ENCODE data around the gene FBXO4.

FBXO4 gene

GRCh38 chr5:41924872-41925554 is at the start of gene FBXO4:
TSS of gene FBXO4 (plus strand) at chr5:41925281. CDS start at chr5:41925310, 29 bp downstream.
- no peak for TF ChIP-seq JUND (IDR thresholded peaks at IDR 0.05; ENCODE audit: low read depth)
- in situ Hi-C loops (cut with HindIII; ENCODE audit: low pct_unique_long_range_greater_than_20kb, low sequenced_read_pairs): no loop called here
- DNase-seq (ENCODE audit: low read depth in 1 of 2, low spot score in 1 of 2): peak; percentile 69 to 85

- peak in 1 of 2 experiments; percentile 30 for DNase-seq (ENCODE audit: low read depth in 1 of 2, low spot score in 1 of 2)
- no peak for TF ChIP-seq JUND (IDR thresholded peaks at IDR 0.05; ENCODE audit: low read depth)
- in situ Hi-C loops (cut with HindIII; ENCODE audit: low pct_unique_long_range_greater_than_20kb, low sequenced_read_pairs): no loop called here
These were observed 48.4 kb upstream of the FBXO4 start for GRCh38 chr5:41876678-41877077.

GRCh38 chr5:41877408-41877807 is 47.7 kb upstream of the FBXO4 start:
- in situ Hi-C loops (cut with HindIII; ENCODE audit: low pct_unique_long_range_greater_than_20kb, low sequenced_read_pairs): no loop called here
- TF ChIP-seq JUND (IDR thresholded peaks at IDR 0.05; ENCODE audit: low read depth): no peak
- DNase-seq (ENCODE audit: low read depth in 1 of 2, low spot score in 1 of 2): no peak

- no peak for TF ChIP-seq JUND (IDR thresholded peaks at IDR 0.05; ENCODE audit: low read depth)
- in situ Hi-C loops (cut with HindIII; ENCODE audit: low pct_unique_long_range_greater_than_20kb, low sequenced_read_pairs): no loop called here
- DNase-seq (ENCODE audit: low read depth in 1 of 2, low spot score in 1 of 2): no peak
These were observed 46.9 kb upstream of the FBXO4 start for GRCh38 chr5:41878173-41878572.

GRCh38 chr5:41878643-41879478 is 46.2 kb upstream of the FBXO4 start:
- no peak for TF ChIP-seq JUND (IDR thresholded peaks at IDR 0.05; ENCODE audit: low read depth)
- no peak for DNase-seq (ENCODE audit: low read depth in 1 of 2, low spot score in 1 of 2)
- in situ Hi-C loops (cut with HindIII; ENCODE audit: low pct_unique_long_range_greater_than_20kb, low sequenced_read_pairs): no loop called here

GRCh38 chr5:41882765-41883164 is 42.3 kb upstream of the FBXO4 start:
- no peak for TF ChIP-seq JUND (IDR thresholded peaks at IDR 0.05; ENCODE audit: low read depth)
- DNase-seq (ENCODE audit: low read depth in 1 of 2, low spot score in 1 of 2): no peak
- in situ Hi-C loops (cut with HindIII; ENCODE audit: low pct_unique_long_range_greater_than_20kb, low sequenced_read_pairs): no loop called here

- in situ Hi-C loops (cut with HindIII; ENCODE audit: low pct_unique_long_range_greater_than_20kb, low sequenced_read_pairs): no loop called here
- no peak for TF ChIP-seq JUND (IDR thresholded peaks at IDR 0.05; ENCODE audit: low read depth)
- DNase-seq (ENCODE audit: low read depth in 1 of 2, low spot score in 1 of 2): no peak
These were observed 41.8 kb upstream of the FBXO4 start for GRCh38 chr5:41883243-41883642.

- no peak for DNase-seq (ENCODE audit: low read depth in 1 of 2, low spot score in 1 of 2)
- TF ChIP-seq JUND (IDR thresholded peaks at IDR 0.05; ENCODE audit: low read depth): no peak
- in situ Hi-C loops (cut with HindIII; ENCODE audit: low pct_unique_long_range_greater_than_20kb, low sequenced_read_pairs): no loop called here
These were observed 41.1 kb upstream of the FBXO4 start for GRCh38 chr5:41883936-41884335.

- in situ Hi-C loops (cut with HindIII; ENCODE audit: low pct_unique_long_range_greater_than_20kb, low sequenced_read_pairs): no loop called here
These were observed 39.8 kb upstream of the FBXO4 start for GRCh38 chr5:41885286-41885685.

GRCh38 chr5:41891066-41891707 is 33.9 kb upstream of the FBXO4 start:
- in situ Hi-C loops (cut with HindIII; ENCODE audit: low pct_unique_long_range_greater_than_20kb, low sequenced_read_pairs): no loop called here
- TF ChIP-seq JUND (IDR thresholded peaks at IDR 0.05; ENCODE audit: low read depth): no peak
- DNase-seq (ENCODE audit: low read depth in 1 of 2, low spot score in 1 of 2): no peak

More at GRCh38 chr5:41885286-41885685, 39.8 kb upstream of the FBXO4 start:
- no peak for DNase-seq (ENCODE audit: low read depth in 1 of 2, low spot score in 1 of 2)
- TF ChIP-seq JUND (IDR thresholded peaks at IDR 0.05; ENCODE audit: low read depth): no peak

GRCh38 chr5:41892031-41892430 is 33.0 kb upstream of the FBXO4 start:
- TF ChIP-seq JUND (IDR thresholded peaks at IDR 0.05; ENCODE audit: low read depth): no peak
- DNase-seq (ENCODE audit: low read depth in 1 of 2, low spot score in 1 of 2): no peak
- in situ Hi-C loops (cut with HindIII; ENCODE audit: low pct_unique_long_range_greater_than_20kb, low sequenced_read_pairs): no loop called here

- in situ Hi-C loops (cut with HindIII; ENCODE audit: low pct_unique_long_range_greater_than_20kb, low sequenced_read_pairs): no loop called here
- no peak for DNase-seq (ENCODE audit: low read depth in 1 of 2, low spot score in 1 of 2)
- no peak for TF ChIP-seq JUND (IDR thresholded peaks at IDR 0.05; ENCODE audit: low read depth)
These were observed 31.8 kb upstream of the FBXO4 start for GRCh38 chr5:41893074-41893851.
